Fibroblast of lung (primary cell): ENCODE measurements around the gene NEK1. TPM values are rescaled to one million over a fixed set of nuclear protein-coding genes. Genes with fewer than 3 reads are reported as not detected.

ENCODE experiments used
- DNase-seq, 2 donors: peaks; one replicate each; pipeline versions ENCODE4 v3.0.0 to v3.0.0-alpha.2; 2010; ENCODE audit warnings: low read depth in 2 of 2
- H2AFZ ChIP-seq: 2 replicates; pipeline ENCODE4 v1.5.1; 2012; ENCODE audit warnings: low read length, control low read depth, inconsistent platforms
- H3K27ac ChIP-seq: 2 replicates; pipeline ENCODE4 v1.5.1; 2011; ENCODE audit warnings: low read length, control low read depth; ENCODE audit not compliant: insufficient read depth
- H3K27me3 ChIP-seq: 2 replicates; pipeline ENCODE4 v1.5.1; 2011; ENCODE audit warnings: mild to moderate bottlenecking, low read length; ENCODE audit not compliant: control insufficient read depth, insufficient read depth
- H3K36me3 ChIP-seq: 2 replicates; pipeline ENCODE4 v1.5.1; 2011; ENCODE audit warnings: low read length; ENCODE audit not compliant: control insufficient read depth, insufficient read depth
- H3K4me1 ChIP-seq: 2 replicates; pipeline ENCODE4 v1.5.1; 2011; ENCODE audit warnings: low read length; ENCODE audit not compliant: control insufficient read depth, insufficient read depth; ENCODE audit errors: extremely low read depth
- H3K4me2 ChIP-seq: 2 replicates; pipeline ENCODE4 v1.5.1; 2011; ENCODE audit warnings: low read length, control low read depth; ENCODE audit not compliant: insufficient read depth; ENCODE audit errors: extremely low read depth
- H3K4me3 ChIP-seq, 4 experiments: fragments of 200-600 bp in 1 of 4; sonication (generic) in 1 of 4; replicated peaks in 1 of 4; 2 replicates each; pipeline ENCODE4 v1.5.1; 2011 to 2016; ENCODE audit warnings: low read length in 4 of 4, low read depth in 3 of 4, mild to moderate bottlenecking in 3 of 4, control low read depth in 2 of 4, inconsistent platforms in 1 of 4, mixed read lengths in 1 of 4; ENCODE audit not compliant: insufficient read depth in 1 of 4; ENCODE audit errors: control extremely low read depth in 1 of 4
- H3K79me2 ChIP-seq: 2 replicates; pipeline ENCODE4 v1.5.1; 2012; ENCODE audit warnings: mild to moderate bottlenecking, low read length, inconsistent platforms; ENCODE audit not compliant: control insufficient read depth, insufficient read depth
- H3K9ac ChIP-seq: 2 replicates; pipeline ENCODE4 v1.5.1; 2011; ENCODE audit warnings: mild to moderate bottlenecking, low read length, control low read depth; ENCODE audit not compliant: insufficient read depth
- H3K9me3 ChIP-seq: 2 replicates; pipeline ENCODE4 v1.5.1; 2012; ENCODE audit warnings: low read depth, low read length; ENCODE audit not compliant: control insufficient read depth, insufficient read depth
- H4K20me1 ChIP-seq: 2 replicates; pipeline ENCODE4 v1.5.1; 2011; ENCODE audit warnings: low read length; ENCODE audit not compliant: control insufficient read depth, insufficient read depth; ENCODE audit errors: extremely low read depth
- EZH2 ChIP-seq: IDR thresholded peaks from 2 replicates; pipeline ENCODE4 v1.5.1; 2012; ENCODE audit warnings: low read length, control low read depth, mild to moderate bottlenecking; ENCODE audit errors: missing control alignments
- polyA plus RNA-seq, 2 donors: library from polyadenylated mRNA; depleted of rRNA in 1 of 2; stranded (reverse) in 1 of 2; unstranded in 1 of 2; fragments of >200 nt; gene quantifications; 2 replicates each; pipeline ENCODE4 v1.2.1, GENCODE V29; 2011 to 2012; ENCODE audit warnings: missing spikeins in 1 of 2
- total RNA-seq: library from RNA; depleted of rRNA; stranded (reverse); fragments of >200 nt; gene quantifications from 2 replicates; pipeline ENCODE4 v1.2.1, GENCODE V29; 2014
- TF ChIP-seq, protein P1 (sequence below), 2 donors: IDR thresholded peaks in 1 of 2; conservative IDR thresholded peaks in 1 of 2; 1 replicate in 1 of 2; 2 replicates in 1 of 2; pipeline ENCODE4 v1.5.1; 2011 to 2012; ENCODE audit warnings: low read length in 2 of 2, control low read depth in 1 of 2, inconsistent platforms in 1 of 2, low read depth in 1 of 2, mild to moderate bottlenecking in 1 of 2

The NEK1 gene
- total and polyA plus RNA-seq, 2 donors (not counting 1 experiment from before 2014, with no cell fraction given): 8.6 to 17.0 TPM

DNA sequence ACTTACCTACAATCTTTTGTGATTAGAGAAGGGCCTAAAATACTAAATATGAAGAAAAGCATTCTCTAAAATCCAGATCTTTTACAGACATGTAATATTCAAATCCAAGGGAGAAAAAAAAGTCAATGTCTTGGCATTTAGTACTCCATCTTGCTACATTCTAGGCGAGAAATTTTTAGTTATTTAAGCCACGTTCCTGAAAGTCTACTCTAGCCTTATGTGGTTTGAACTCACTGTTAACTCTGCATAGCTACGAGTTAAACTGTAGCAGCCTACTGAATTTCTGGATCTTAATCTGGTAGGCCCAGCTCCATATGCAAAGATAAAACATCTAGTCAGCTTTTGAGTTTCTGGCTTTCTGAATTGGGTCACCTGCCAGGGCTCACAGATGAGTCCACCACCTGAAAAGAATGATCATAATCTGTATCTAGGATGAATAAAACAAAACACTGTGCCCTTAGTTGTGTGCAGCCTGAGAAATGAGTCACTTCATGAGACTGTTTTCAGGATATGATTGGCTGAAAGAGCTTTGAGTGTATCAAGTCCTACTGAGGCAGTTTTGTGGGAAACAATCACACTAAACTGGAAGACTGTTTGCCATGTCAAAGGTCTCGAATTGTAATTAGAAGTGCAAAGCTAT is 3.2 kb upstream of the NEK1 start:
- H3K27me3 ChIP-seq: no peaks in the 10 kb centered on the region
- H4K20me1 ChIP-seq: no peaks in the 10 kb centered on the region
- H3K79me2 ChIP-seq: peaks cover 16% of the 10 kb centered on the region
- no peak overlapping the region for H3K4me3 ChIP-seq
- H2AFZ ChIP-seq: no peak overlapping the region
- no peaks in the 10 kb centered on the region for H3K9me3 ChIP-seq
- no peak overlapping the region for H3K4me2 ChIP-seq
- no peak for TF ChIP-seq EZH2
- TF ChIP-seq, protein P1, sequence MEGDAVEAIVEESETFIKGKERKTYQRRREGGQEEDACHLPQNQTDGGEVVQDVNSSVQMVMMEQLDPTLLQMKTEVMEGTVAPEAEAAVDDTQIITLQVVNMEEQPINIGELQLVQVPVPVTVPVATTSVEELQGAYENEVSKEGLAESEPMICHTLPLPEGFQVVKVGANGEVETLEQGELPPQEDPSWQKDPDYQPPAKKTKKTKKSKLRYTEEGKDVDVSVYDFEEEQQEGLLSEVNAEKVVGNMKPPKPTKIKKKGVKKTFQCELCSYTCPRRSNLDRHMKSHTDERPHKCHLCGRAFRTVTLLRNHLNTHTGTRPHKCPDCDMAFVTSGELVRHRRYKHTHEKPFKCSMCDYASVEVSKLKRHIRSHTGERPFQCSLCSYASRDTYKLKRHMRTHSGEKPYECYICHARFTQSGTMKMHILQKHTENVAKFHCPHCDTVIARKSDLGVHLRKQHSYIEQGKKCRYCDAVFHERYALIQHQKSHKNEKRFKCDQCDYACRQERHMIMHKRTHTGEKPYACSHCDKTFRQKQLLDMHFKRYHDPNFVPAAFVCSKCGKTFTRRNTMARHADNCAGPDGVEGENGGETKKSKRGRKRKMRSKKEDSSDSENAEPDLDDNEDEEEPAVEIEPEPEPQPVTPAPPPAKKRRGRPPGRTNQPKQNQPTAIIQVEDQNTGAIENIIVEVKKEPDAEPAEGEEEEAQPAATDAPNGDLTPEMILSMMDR (conservative IDR thresholded peaks at IDR 0.05 in 1 of 2, IDR thresholded peaks at IDR 0.05 in 1 of 2; ENCODE audit: low read depth in 1 of 2, low read length in 2 of 2): no peak
- peak in 1 of 2 donors; percentile 62 for DNase-seq
- no peak overlapping the region for H3K27ac ChIP-seq
- H3K9ac ChIP-seq: no peak overlapping the region
- peaks cover 3% of the 10 kb centered on the region for H3K4me1 ChIP-seq
- no peaks in the 10 kb centered on the region for H3K36me3 ChIP-seq

DNA sequence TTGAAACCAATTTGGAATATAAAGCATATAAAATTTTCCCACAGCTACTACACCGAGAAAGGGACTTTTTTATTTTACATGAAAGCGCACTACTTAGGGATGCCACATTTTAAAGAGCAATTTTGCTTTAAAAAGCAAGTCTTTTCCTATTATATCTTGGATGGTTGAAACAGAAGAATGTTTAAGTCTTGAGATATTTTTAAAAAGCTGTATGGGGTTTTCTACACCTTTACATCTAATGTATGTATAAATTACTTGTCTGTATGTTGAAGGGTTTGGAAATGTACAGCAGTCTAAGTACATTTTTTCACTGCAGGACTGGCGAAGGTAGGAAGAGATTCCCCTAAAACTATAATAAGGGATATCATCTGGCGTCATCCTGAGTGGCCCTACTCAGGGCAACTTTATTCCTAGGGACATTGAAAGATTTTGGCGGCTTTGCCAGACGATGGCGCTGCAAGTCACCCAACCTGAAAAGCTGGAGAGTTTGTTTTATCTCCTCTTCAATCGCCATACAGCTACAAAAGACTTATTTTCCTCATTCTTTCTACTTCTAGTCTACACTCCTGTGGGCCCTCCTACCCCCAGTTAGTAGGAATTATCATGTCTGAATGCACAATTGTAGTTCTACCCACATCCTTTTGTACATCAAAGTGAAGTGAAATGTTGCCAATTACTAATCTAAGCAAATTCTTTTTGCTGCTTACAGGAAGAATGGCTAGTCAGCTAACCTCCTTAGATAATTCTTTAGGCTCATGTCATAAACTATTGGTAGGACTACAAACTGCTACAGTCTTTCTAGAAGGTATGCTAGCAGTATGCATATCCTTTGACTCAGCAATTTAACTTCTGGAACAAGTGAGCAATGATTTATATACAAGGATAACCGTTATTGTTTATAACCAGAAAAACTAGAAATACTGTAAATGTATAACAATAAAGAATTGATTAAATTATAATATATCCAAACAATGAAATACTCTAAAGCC is 782 bp upstream of the NEK1 start:
- TF ChIP-seq, protein P1 (conservative IDR thresholded peaks at IDR 0.05 in 1 of 2, IDR thresholded peaks at IDR 0.05 in 1 of 2; ENCODE audit: low read depth in 1 of 2, low read length in 2 of 2): peak; percentile 63 to 76
- TF ChIP-seq EZH2: no peak
- Histone ChIP-seq H3K27me3 (no peaks in the 10 kb centered on the region), H3K4me2 (peak overlapping the region; percentile 91), H3K4me3 (peak overlapping the region; percentile 88 to 100 (median 92)), H3K4me1 (peaks cover 4% of the 10 kb centered on the region), H3K79me2 (peaks cover 22% of the 10 kb centered on the region), H3K36me3 (no peaks in the 10 kb centered on the region), H3K27ac (peak overlapping the region; percentile 100), H2AFZ (peak overlapping the region; percentile 91), H3K9me3 (no peaks in the 10 kb centered on the region), H3K9ac (peak overlapping the region; percentile 98), H4K20me1 (no peaks in the 10 kb centered on the region)
- peak; percentile 76 to 83 for DNase-seq

DNA sequence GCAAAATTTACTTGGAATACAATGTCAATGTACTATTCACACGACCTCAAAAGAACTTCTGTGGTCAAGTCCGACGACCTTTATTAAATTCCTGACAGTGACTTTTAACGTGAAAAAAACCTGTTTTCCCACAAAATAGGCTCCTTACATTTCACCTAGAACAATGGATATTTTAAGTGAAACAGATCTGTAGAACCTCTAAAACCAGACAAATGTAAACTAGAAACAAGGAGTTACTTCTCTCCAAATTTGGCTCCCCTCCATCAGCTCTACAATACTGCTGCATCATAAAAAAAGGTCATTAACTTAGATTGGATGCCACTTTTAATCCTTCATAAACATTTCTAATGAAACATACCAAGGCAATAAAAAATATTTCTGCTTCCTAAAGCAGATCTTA is 1.2 kb downstream of the NEK1 start:
- DNase-seq: peak in 1 of 2 donors; percentile 19
- TF ChIP-seq, protein P1 (conservative IDR thresholded peaks at IDR 0.05 in 1 of 2, IDR thresholded peaks at IDR 0.05 in 1 of 2; ENCODE audit: low read depth in 1 of 2, low read length in 2 of 2): no peak
- TF ChIP-seq EZH2: no peak
- peak overlapping the region; percentile 52 for H3K27ac ChIP-seq
- peak overlapping the region; percentile 94 for H3K4me2 ChIP-seq
- H3K9ac ChIP-seq: no peak overlapping the region
- peak overlapping the region; percentile 88 to 100 (median 92) for H3K4me3 ChIP-seq
- no peaks in the 10 kb centered on the region for H3K27me3 ChIP-seq
- H3K36me3 ChIP-seq: no peaks in the 10 kb centered on the region
- no peaks in the 10 kb centered on the region for H3K9me3 ChIP-seq
- peaks cover 22% of the 10 kb centered on the region for H3K79me2 ChIP-seq
- no peaks in the 10 kb centered on the region for H4K20me1 ChIP-seq
- H2AFZ ChIP-seq: peak overlapping the region; percentile 10
- peaks cover 4% of the 10 kb centered on the region for H3K4me1 ChIP-seq
